NCI-H2196 treated with DMSO at 0.1 percent for 48 hours (cell line): ENCODE measurements around the gene PES1.
A peak's percentile ranks its signal among the peaks of the same experiment; 100 is the strongest.
"Not testable (repeated sequence)": the region's sequence is repeated elsewhere in the genome, so short reads cannot be mapped to it uniquely, and the experiment has no call there.

Experiments used
- DNase-seq: peaks from one replicate; lab custom pipeline; 2025; ENCODE audit not compliant: unreplicated experiment; lab: John Stamatoyannopoulos, UW

Gene PES1

GRCh38 chr22:30591588-30592359, at the start of gene PES1:
TSS of gene PES1 (minus strand) at chr22:30591910. CDS start at chr22:30591833, 77 bp downstream.
- peak; percentile 81 for DNase-seq

- no peak for DNase-seq
These were observed 49.2 kb upstream of the PES1 start for GRCh38 chr22:30640839-30641430.

GRCh38 chr22:30640361-30640760, 48.7 kb upstream of the PES1 start:
- no peak for DNase-seq

DNA sequence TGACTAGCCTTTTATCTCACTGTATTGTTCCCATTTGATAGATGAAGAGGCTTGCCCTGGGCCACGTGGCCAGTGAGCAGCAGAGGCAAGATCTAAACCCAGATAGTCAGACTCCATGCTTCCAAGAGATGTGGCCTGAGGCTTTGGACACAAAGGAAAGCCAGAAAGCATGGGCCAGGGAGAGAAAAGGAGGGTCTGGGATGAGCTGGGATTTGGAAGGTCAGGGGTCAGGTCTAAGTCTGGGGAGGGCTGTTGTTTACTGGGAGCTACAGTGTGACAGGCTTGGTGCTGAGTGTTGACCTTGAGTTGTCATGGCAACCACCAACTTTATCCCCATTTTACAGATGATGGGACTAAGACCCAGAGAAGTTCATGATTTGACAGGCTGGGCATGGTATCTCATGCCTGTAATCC, 46.0 kb upstream of the PES1 start:
- no peak for DNase-seq

DNA sequence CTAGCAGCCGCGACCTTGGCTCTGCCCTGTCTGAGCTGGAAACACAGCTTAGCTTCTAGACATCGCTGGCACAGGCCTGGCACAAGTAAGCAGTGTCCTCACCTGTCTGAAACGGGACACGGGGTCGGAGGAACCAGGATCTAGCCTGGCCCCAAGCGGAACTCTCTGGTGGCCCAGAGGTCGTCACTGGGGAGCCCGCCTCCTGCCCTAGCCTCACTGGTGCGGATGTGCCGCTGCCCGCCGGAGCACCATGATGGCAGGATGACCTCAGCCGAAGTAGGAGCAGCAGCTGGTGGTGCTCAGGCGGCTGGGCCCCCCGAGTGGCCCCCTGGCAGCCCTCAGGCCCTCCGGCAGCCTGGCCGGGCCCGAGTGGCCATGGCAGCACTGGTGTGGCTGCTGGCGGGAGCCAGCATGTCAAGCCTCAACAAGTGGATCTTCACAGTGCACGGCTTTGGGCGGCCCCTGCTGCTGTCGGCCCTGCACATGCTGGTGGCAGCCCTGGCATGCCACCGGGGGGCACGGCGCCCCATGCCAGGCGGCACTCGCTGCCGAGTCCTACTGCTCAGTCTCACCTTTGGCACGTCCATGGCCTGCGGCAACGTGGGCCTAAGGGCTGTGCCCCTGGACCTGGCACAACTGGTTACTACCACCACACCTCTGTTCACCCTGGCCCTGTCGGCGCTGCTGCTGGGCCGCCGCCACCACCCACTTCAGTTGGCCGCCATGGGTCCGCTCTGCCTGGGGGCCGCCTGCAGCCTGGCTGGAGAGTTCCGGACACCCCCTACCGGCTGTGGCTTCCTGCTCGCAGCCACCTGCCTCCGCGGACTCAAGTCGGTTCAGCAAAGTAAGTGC, 44.7 kb upstream of the PES1 start:
- DNase-seq: no peak

DNA sequence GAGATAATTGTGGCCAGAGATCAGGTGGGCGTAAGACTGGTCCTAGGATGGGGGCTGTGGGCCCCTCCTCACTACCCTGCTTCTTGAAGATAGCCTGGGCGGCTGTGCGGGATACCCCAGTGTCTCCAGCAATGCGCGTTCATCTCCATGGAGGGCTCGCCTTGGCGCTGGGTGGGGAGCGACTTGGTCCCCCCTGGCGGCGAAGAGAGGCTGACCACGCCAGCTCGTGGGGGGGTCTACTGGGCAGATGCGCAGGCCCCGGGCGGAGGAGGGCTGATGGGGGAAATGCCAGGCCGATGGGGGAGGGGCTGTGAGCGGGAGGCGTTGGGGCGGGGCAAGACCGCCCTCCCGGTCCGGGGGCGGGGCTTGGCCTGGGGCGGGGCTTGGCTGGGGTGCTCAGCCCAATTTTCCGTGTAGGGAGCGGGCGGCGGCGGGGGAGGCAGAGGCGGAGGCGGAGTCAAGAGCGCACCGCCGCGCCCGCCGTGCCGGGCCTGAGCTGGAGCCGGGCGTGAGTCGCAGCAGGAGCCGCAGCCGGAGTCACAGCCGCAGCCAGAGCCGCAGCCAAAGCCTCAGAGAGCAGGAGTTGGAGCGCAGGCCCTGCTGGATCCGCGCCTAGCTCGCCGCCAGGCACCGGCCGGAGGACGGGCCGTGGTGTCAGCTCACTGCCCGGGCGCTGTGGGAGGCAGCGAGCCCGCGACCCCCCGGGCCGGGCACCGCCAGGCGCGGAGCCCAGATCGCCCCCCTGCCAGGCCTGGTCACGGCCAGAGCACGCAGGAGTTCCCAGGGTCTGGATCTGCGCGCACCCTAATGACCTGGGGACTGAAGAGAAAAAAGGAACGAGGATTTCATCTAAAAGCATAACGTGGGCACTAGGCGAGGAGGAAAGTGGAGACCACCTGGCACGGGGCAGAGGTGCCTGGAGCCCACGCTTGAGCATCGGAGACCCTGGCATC, 43.8 kb upstream of the PES1 start, which contains the start of gene SLC35E4:
Gene SLC35E4 (plus strand): TSS at position 509 of the 953 bp plus-strand sequence. CDS start 670 bp downstream, outside the sequence.
- peak; percentile 46 for DNase-seq

GRCh38 chr22:30634471-30635233, 42.9 kb upstream of the PES1 start:
- peak; percentile 30 for DNase-seq

DNA sequence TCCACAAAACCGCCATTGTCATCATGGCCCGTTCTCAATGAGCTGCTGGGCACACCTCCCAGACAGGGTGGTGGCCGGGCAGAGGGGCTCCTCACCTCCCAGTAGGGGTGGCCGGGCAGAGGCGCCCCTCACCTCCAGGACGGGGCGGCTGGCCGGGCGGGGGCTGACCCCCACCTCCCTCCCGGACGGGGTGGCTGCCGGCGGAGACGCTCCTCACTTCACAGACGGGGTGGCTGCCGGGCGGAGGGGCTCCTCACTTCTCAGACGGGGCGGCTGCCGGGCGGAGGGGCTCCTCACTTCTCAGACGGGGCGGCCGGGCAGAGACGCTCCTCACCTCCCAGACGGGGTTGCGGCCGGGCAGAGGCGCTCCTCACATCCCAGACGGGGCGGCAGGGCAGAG, 39.8 kb upstream of the PES1 start:
- not testable (repeated sequence) for DNase-seq

GRCh38 chr22:30628491-30628890, 36.8 kb upstream of the PES1 start:
- DNase-seq: no peak

- no peak for DNase-seq
These were observed 35.8 kb upstream of the PES1 start for GRCh38 chr22:30627471-30627870.

DNA sequence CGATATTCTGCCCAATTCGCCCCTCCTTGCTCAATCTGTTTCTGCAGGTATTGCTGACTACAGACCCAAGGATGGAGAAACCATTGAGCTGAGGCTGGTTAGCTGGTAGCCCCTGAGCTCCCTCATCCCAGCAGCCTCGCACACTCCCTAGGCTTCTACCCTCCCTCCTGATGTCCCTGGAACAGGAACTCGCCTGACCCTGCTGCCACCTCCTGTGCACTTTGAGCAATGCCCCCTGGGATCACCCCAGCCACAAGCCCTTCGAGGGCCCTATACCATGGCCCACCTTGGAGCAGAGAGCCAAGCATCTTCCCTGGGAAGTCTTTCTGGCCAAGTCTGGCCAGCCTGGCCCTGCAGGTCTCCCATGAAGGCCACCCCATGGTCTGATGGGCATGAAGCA, 34.7 kb upstream of the PES1 start:
- no peak for DNase-seq

GRCh38 chr22:30619909-30620308, 28.2 kb upstream of the PES1 start:
- DNase-seq: not testable (repeated sequence)

DNA sequence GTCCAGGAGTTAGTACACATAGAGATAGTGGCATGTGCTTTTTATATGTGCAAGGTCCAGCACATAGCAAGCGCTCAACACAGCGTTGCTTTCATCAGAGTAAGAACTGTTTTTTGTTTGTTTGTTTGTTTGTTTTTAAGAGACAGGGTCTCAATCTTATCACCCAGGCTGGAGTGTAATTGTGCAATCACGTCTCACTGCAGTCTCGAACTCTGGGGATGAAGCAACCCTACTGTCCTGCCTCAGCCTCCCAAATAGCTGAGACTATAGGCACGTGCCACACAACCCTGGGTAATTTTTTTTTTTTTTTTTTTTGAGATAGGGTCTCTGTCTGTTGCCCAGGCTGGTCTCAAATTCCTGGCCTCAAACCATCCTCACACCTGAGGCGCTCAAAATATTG, 26.1 kb upstream of the PES1 start:
- DNase-seq: no peak

GRCh38 chr22:30615543-30615954, 23.8 kb upstream of the PES1 start:
- no peak for DNase-seq

GRCh38 chr22:30614879-30615278, 23.2 kb upstream of the PES1 start:
- DNase-seq: no peak

GRCh38 chr22:30614268-30614667, 22.6 kb upstream of the PES1 start:
- DNase-seq: no peak

DNA sequence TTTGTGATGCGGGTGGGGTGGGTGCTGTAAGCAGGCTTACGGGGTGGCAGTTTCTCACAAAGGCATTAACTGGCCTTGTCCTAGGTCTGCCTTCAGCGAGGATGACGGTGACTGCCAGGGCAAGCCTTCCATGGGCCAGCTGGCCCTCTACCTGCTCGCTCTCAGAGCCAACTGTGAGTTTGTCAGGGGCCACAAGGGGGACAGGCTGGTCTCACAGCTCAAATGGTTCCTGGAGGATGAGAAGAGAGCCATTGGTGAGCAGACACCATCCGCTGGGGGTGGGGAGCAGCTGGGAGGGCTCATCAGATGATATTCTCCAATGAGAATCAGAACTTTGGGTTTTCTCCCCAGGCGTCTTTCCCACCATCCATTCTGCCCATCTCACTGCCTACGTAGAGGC, 21.1 kb upstream of the PES1 start:
- no peak for DNase-seq

GRCh38 chr22:30611197-30611596, 19.5 kb upstream of the PES1 start:
- no peak for DNase-seq

GRCh38 chr22:30610299-30610698, 18.6 kb upstream of the PES1 start:
- no peak for DNase-seq
